HepG2 (cell line): Measurements from ENCODE around the gene TRIP4. TPM values are rescaled to one million over a fixed set of nuclear protein-coding genes. Genes with fewer than 3 reads are reported as not detected.
A peak's percentile ranks its signal among the peaks of the same experiment; 100 is the strongest.

Source experiments
- AGO2 ChIP-seq: fragments of 200-400 bp; formaldehyde crosslinking; optimal IDR thresholded peaks from 2 replicates; pipeline ENCODE3; 2017; ENCODE audit warnings: mild to moderate bottlenecking, low read depth, low read length, moderate library complexity
- ARID2 ChIP-seq: sonication (generic); formaldehyde crosslinking; IDR thresholded peaks from 2 replicates; pipeline ENCODE4 v1.8.1; 2022; ENCODE audit warnings: mild to moderate bottlenecking, missing genetic modification reagents, borderline replicate concordance
- GTF3A ChIP-seq: sonication (generic); formaldehyde crosslinking; conservative IDR thresholded peaks from 2 replicates; pipeline ENCODE4 v1.4.0; 2020; ENCODE audit warnings: mild to moderate bottlenecking, missing genetic modification reagents
- IKZF1 ChIP-seq: fragments of 450-650 bp; IDR thresholded peaks from 2 replicates; pipeline ENCODE4 v1.7.1; 2016
- KDM4B ChIP-seq: sonication (generic); formaldehyde crosslinking; IDR thresholded peaks from 2 replicates; pipeline ENCODE4 v1.4.0; 2020; ENCODE audit warnings: missing genetic modification reagents
- KLF9 ChIP-seq: IDR thresholded peaks from 2 replicates; pipeline ENCODE4 v1.6.1; 2016; ENCODE audit warnings: low read depth
- MEIS2 ChIP-seq: sonication (generic); formaldehyde crosslinking; IDR thresholded peaks from 2 replicates; pipeline ENCODE4 v1.9.0; 2021; ENCODE audit warnings: mild to moderate bottlenecking, missing genetic modification reagents
- NFE2 ChIP-seq: sonication (generic); formaldehyde crosslinking; IDR thresholded peaks from 2 replicates; pipeline ENCODE4 v1.4.0; 2020; ENCODE audit warnings: missing genetic modification reagents
- NFYC ChIP-seq: IDR thresholded peaks from 2 replicates; pipeline ENCODE4 v1.6.1; 2016; ENCODE audit warnings: missing genetic modification reagents, missing compliant biosample characterization
- SYNCRIP ChIP-seq: fragments of 200-400 bp; formaldehyde crosslinking; IDR thresholded peaks from 2 replicates; pipeline ENCODE4 v1.6.1; 2018; ENCODE audit warnings: mild to moderate bottlenecking, low read depth, low read length; ENCODE audit not compliant: insufficient read depth
- YEATS2 ChIP-seq: sonication (generic); formaldehyde crosslinking; IDR thresholded peaks from 2 replicates; pipeline ENCODE4 v1.4.0; 2020; ENCODE audit warnings: missing genetic modification reagents, borderline replicate concordance
- ZBTB21 ChIP-seq: sonication (generic); formaldehyde crosslinking; IDR thresholded peaks from 2 replicates; pipeline ENCODE4 v1.4.0; 2020; ENCODE audit warnings: missing genetic modification reagents
- ZBTB7B ChIP-seq: sonication (generic); formaldehyde crosslinking; IDR thresholded peaks from 2 replicates; pipeline ENCODE4 v1.4.0; 2020; ENCODE audit warnings: missing genetic modification reagents
- ZBTB8A ChIP-seq: sonication (generic); formaldehyde crosslinking; IDR thresholded peaks from 2 replicates; pipeline ENCODE4 v1.4.0; 2020; ENCODE audit warnings: mild to moderate bottlenecking, low read depth, missing genetic modification reagents, borderline replicate concordance
- ZNF234 ChIP-seq: sonication (generic); formaldehyde crosslinking; conservative IDR thresholded peaks from 2 replicates; pipeline ENCODE4 v1.5.1; 2020; ENCODE audit warnings: mild to moderate bottlenecking, missing genetic modification reagents
- ZNF337 ChIP-seq: sonication (generic); formaldehyde crosslinking; IDR thresholded peaks from 2 replicates; pipeline ENCODE4 v1.5.1; 2020; ENCODE audit warnings: missing genetic modification reagents, low read depth, mild to moderate bottlenecking, borderline replicate concordance
- ZNF547 ChIP-seq: sonication (generic); formaldehyde crosslinking; IDR thresholded peaks from 2 replicates; pipeline ENCODE4 v1.5.1; 2020; ENCODE audit warnings: mild to moderate bottlenecking, missing genetic modification reagents
- ZNF562 ChIP-seq: sonication (generic); formaldehyde crosslinking; IDR thresholded peaks from 2 replicates; pipeline ENCODE4 v1.8.0; 2022; ENCODE audit warnings: missing genetic modification reagents, borderline replicate concordance
- ZNF768 ChIP-seq: sonication (generic); formaldehyde crosslinking; IDR thresholded peaks from 2 replicates; pipeline ENCODE4 v1.4.0; 2020; ENCODE audit warnings: missing genetic modification reagents
- ZNF841 ChIP-seq: sonication (generic); formaldehyde crosslinking; IDR thresholded peaks from 2 replicates; pipeline ENCODE4 v1.8.1; 2023; ENCODE audit warnings: missing genetic modification reagents, borderline replicate concordance
- polyA plus RNA-seq, 8 experiments: library from polyadenylated mRNA; depleted of rRNA in 3 of 8; stranded (reverse) in 7 of 8; unstranded in 1 of 8; fragments of >200 nt; fragmentation: Illumina TruSeq in 4 of 8; extraction: Trizol in 4 of 8; gene quantifications; 2 replicates each; pipeline versions ENCODE4 v1.2.1 to v1.2.3, GENCODE V29; 2011 to 2016; ENCODE audit warnings: low read depth in 4 of 8, missing spikeins in 1 of 8, mixed read lengths in 1 of 8; ENCODE audit not compliant: insufficient read depth in 1 of 8
- total RNA-seq, 5 experiments: library from RNA; depleted of rRNA; stranded (reverse); fragments of >200 nt; fragmentation: Illumina TruSeq; extraction: Trizol; gene quantifications; 2 replicates each; pipeline ENCODE4 v1.2.3, GENCODE V29; 2016; ENCODE audit warnings: low read depth in 1 of 5
- TF ChIP-seq, protein P1 (sequence below): sonication (generic); formaldehyde crosslinking; IDR thresholded peaks from 2 replicates; pipeline ENCODE4 v1.5.0; 2020; ENCODE audit warnings: mild to moderate bottlenecking, missing genetic modification reagents, borderline replicate concordance
- TF ChIP-seq, protein P2 (sequence below): sonication (generic); formaldehyde crosslinking; IDR thresholded peaks from 2 replicates; pipeline ENCODE4 v1.5.0; 2020; ENCODE audit warnings: mild to moderate bottlenecking, missing genetic modification reagents
- TF ChIP-seq, protein P3 (sequence below): sonication (generic); formaldehyde crosslinking; IDR thresholded peaks from 2 replicates; pipeline ENCODE4 v1.8.1; 2023; ENCODE audit warnings: mild to moderate bottlenecking, missing genetic modification reagents, borderline replicate concordance
- TF ChIP-seq, protein P4 (sequence below): sonication (generic); formaldehyde crosslinking; conservative IDR thresholded peaks from 2 replicates; pipeline ENCODE4 v1.8.0; 2022; ENCODE audit warnings: mild to moderate bottlenecking, moderate library complexity, missing genetic modification reagents

TRIP4 gene
- total and polyA plus RNA-seq, 2 of the 13 experiments (the other 11 are each of a cell fraction or from before 2014, with no cell fraction given): 7.1 to 11.8 TPM

DNA sequence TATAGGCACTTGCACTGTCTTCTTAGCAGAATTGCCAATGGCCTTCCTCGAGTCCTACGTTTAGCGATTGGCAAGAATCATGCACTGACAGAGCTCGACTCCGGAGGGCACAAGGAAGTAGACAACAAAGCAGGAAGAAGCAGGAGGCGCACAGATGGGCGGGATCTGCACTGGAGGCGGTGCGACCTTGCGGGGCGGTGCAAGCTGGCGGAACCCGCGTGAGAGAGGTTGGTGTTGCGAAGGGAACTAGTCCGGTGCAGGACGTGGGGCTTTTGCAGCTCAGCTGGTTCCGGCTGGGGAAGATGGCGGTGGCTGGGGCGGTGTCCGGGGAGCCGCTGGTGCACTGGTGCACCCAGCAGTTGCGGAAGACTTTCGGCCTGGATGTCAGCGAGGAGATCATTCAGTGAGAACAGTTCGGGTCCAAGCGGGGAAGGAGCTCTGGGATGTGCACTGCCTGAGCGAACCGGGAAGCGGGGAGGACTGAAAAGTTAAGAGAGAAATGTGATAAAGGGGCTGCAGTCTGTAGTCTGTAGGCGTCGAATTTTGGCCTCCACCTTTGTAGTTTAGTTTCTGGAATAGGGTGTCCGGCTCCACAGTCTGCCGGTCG, at the start of gene TRIP4 (continued):
- TF ChIP-seq ZBTB8A (CRISPR knock-in tag): no peak; the same call in 1 of the 2 replicates
- no peak for TF ChIP-seq SYNCRIP
- no peak for TF ChIP-seq ZNF841 (CRISPR knock-in tag)
- TF ChIP-seq, protein P1, sequence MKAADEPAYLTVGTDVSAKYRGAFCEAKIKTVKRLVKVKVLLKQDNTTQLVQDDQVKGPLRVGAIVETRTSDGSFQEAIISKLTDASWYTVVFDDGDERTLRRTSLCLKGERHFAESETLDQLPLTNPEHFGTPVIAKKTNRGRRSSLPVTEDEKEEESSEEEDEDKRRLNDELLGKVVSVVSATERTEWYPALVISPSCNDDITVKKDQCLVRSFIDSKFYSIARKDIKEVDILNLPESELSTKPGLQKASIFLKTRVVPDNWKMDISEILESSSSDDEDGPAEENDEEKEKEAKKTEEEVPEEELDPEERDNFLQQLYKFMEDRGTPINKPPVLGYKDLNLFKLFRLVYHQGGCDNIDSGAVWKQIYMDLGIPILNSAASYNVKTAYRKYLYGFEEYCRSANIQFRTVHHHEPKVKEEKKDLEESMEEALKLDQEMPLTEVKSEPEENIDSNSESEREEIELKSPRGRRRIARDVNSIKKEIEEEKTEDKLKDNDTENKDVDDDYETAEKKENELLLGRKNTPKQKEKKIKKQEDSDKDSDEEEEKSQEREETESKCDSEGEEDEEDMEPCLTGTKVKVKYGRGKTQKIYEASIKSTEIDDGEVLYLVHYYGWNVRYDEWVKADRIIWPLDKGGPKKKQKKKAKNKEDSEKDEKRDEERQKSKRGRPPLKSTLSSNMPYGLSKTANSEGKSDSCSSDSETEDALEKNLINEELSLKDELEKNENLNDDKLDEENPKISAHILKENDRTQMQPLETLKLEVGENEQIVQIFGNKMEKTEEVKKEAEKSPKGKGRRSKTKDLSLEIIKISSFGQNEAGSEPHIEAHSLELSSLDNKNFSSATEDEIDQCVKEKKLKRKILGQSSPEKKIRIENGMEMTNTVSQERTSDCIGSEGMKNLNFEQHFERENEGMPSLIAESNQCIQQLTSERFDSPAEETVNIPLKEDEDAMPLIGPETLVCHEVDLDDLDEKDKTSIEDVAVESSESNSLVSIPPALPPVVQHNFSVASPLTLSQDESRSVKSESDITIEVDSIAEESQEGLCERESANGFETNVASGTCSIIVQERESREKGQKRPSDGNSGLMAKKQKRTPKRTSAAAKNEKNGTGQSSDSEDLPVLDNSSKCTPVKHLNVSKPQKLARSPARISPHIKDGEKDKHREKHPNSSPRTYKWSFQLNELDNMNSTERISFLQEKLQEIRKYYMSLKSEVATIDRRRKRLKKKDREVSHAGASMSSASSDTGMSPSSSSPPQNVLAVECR (CRISPR knock-in tag): peak; percentile 99
- TF ChIP-seq AGO2: no peak
- TF ChIP-seq ZBTB7B (CRISPR knock-in tag): peak; percentile 73
- TF ChIP-seq ZNF234: peak; percentile 95
- TF ChIP-seq KLF9: peak; percentile 76
- TF ChIP-seq NFYC (CRISPR knock-in tag): peak; percentile 68
- TF ChIP-seq, protein P2, sequence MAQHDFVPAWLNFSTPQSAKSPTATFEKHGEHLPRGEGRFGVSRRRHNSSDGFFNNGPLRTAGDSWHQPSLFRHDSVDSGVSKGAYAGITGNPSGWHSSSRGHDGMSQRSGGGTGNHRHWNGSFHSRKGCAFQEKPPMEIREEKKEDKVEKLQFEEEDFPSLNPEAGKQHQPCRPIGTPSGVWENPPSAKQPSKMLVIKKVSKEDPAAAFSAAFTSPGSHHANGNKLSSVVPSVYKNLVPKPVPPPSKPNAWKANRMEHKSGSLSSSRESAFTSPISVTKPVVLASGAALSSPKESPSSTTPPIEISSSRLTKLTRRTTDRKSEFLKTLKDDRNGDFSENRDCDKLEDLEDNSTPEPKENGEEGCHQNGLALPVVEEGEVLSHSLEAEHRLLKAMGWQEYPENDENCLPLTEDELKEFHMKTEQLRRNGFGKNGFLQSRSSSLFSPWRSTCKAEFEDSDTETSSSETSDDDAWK (CRISPR knock-in tag): no peak
- peak; percentile 94 for TF ChIP-seq GTF3A
- TF ChIP-seq, protein P3, sequence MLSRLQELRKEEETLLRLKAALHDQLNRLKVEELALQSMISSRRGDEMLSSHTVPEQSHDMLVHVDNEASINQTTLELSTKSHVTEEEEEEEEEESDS (CRISPR knock-in tag): no peak
- no peak for TF ChIP-seq IKZF1
- TF ChIP-seq NFE2: no peak
- peak; percentile 94 for TF ChIP-seq KDM4B
- TF ChIP-seq ARID2: no peak
- TF ChIP-seq, protein P4, sequence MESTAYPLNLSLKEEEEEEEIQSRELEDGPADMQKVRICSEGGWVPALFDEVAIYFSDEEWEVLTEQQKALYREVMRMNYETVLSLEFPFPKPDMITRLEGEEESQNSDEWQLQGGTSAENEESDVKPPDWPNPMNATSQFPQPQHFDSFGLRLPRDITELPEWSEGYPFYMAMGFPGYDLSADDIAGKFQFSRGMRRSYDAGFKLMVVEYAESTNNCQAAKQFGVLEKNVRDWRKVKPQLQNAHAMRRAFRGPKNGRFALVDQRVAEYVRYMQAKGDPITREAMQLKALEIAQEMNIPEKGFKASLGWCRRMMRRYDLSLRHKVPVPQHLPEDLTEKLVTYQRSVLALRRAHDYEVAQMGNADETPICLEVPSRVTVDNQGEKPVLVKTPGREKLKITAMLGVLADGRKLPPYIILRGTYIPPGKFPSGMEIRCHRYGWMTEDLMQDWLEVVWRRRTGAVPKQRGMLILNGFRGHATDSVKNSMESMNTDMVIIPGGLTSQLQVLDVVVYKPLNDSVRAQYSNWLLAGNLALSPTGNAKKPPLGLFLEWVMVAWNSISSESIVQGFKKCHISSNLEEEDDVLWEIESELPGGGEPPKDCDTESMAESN (CRISPR knock-in tag): peak; percentile 92
- TF ChIP-seq ZNF768 (CRISPR knock-in tag): peak; percentile 89
- TF ChIP-seq ZBTB21 (CRISPR knock-in tag): peak; percentile 76; the same call in 1 of the 2 replicates
- peak; percentile 85 for TF ChIP-seq ZNF547 (CRISPR knock-in tag)
- no peak; the same call in 1 of the 2 replicates for TF ChIP-seq ZNF562 (CRISPR knock-in tag)
- TF ChIP-seq ZNF337: 0 out of 2 replicates have a peak, but pooled peaks have one; percentile 55
- TF ChIP-seq YEATS2 (CRISPR knock-in tag): peak; percentile 97
- peak; percentile 91; the same call in 1 of the 2 replicates for TF ChIP-seq MEIS2 (CRISPR knock-in tag)
